HEK293 (cell line): Measurements from ENCODE around the gene TYROBP.

Source experiments
- TRIM28 ChIP-seq: IDR thresholded peaks from 2 replicates; pipeline ENCODE4 v1.6.1; 2011; ENCODE audit warnings: low read length, control low read depth, borderline replicate concordance
- WT1 ChIP-seq: fragments of 450-650 bp; formaldehyde crosslinking; IDR thresholded peaks from 2 replicates; pipeline ENCODE4 v1.5.1; 2016; ENCODE audit warnings: missing biosample characterization, missing genetic modification characterization
- ZBTB20 ChIP-seq: fragments of 450-650 bp; formaldehyde crosslinking; IDR thresholded peaks from 2 replicates; pipeline ENCODE4 v1.5.1; 2016; ENCODE audit warnings: missing biosample characterization, missing genetic modification characterization
- ZIC2 ChIP-seq: fragments of 450-650 bp; formaldehyde crosslinking; IDR thresholded peaks from 2 replicates; pipeline ENCODE4 v1.5.1; 2016; ENCODE audit warnings: missing biosample characterization, missing genetic modification characterization
- ZNF132 ChIP-seq: fragments of 450-650 bp; formaldehyde crosslinking; IDR thresholded peaks from 2 replicates; pipeline ENCODE4 v1.5.1; 2017; ENCODE audit warnings: missing biosample characterization, missing genetic modification characterization, borderline replicate concordance
- ZNF146 ChIP-seq: fragments of 450-650 bp; formaldehyde crosslinking; IDR thresholded peaks from 2 replicates; pipeline ENCODE4 v1.5.1; 2016; ENCODE audit warnings: missing biosample characterization, missing genetic modification characterization
- ZNF19 ChIP-seq: fragments of 450-650 bp; formaldehyde crosslinking; IDR thresholded peaks from 2 replicates; pipeline ENCODE4; 2016; ENCODE audit warnings: missing biosample characterization, missing genetic modification characterization, low read depth
- ZNF292 ChIP-seq: fragments of 450-650 bp; formaldehyde crosslinking; IDR thresholded peaks from 2 replicates; pipeline ENCODE4 v1.5.1; 2016; ENCODE audit warnings: low read depth, missing biosample characterization, missing genetic modification characterization, borderline replicate concordance
- ZNF302 ChIP-seq: fragments of 450-650 bp; formaldehyde crosslinking; IDR thresholded peaks from 2 replicates; pipeline ENCODE4 v1.5.1; 2016; ENCODE audit warnings: missing biosample characterization, missing genetic modification characterization, low read depth
- ZNF335 ChIP-seq: fragments of 450-650 bp; formaldehyde crosslinking; conservative IDR thresholded peaks from 2 replicates; pipeline ENCODE4 v1.5.1; 2016; ENCODE audit warnings: missing biosample characterization, missing genetic modification characterization
- ZNF350 ChIP-seq: fragments of 450-650 bp; formaldehyde crosslinking; IDR thresholded peaks from 2 replicates; pipeline ENCODE4 v1.5.0; 2017; ENCODE audit warnings: missing biosample characterization, mild to moderate bottlenecking, missing genetic modification characterization
- ZNF354C ChIP-seq: fragments of 450-650 bp; formaldehyde crosslinking; IDR thresholded peaks from 2 replicates; pipeline ENCODE4 v1.5.1; 2016; ENCODE audit warnings: missing biosample characterization, missing genetic modification characterization, low read depth, borderline replicate concordance
- ZNF37A ChIP-seq: fragments of 450-650 bp; IDR thresholded peaks from 2 replicates; pipeline ENCODE4 v1.5.1; 2018; ENCODE audit warnings: missing biosample characterization, missing genetic modification characterization
- ZNF433 ChIP-seq: fragments of 450-650 bp; formaldehyde crosslinking; IDR thresholded peaks from 2 replicates; pipeline ENCODE4 v1.5.1; 2016; ENCODE audit warnings: missing biosample characterization, missing genetic modification characterization, low read depth
- ZNF473 ChIP-seq: fragments of 450-650 bp; formaldehyde crosslinking; IDR thresholded peaks from 2 replicates; pipeline ENCODE4 v1.5.1; 2017; ENCODE audit warnings: missing biosample characterization, missing genetic modification characterization
- ZNF521 ChIP-seq: fragments of 450-650 bp; formaldehyde crosslinking; IDR thresholded peaks from 2 replicates; pipeline ENCODE4 v1.5.1; 2017; ENCODE audit warnings: missing biosample characterization, mild to moderate bottlenecking, missing genetic modification characterization
- ZNF544 ChIP-seq: fragments of 450-650 bp; formaldehyde crosslinking; IDR thresholded peaks from 2 replicates; pipeline ENCODE4 v1.5.0; 2017; ENCODE audit warnings: missing biosample characterization, missing genetic modification characterization
- ZNF555 ChIP-seq: fragments of 450-650 bp; formaldehyde crosslinking; conservative IDR thresholded peaks from 2 replicates; pipeline ENCODE4 v1.5.1; 2017; ENCODE audit warnings: missing biosample characterization, mild to moderate bottlenecking, missing genetic modification characterization, inconsistent platforms
- ZNF560 ChIP-seq: fragments of 450-650 bp; formaldehyde crosslinking; IDR thresholded peaks from 2 replicates; pipeline ENCODE4 v1.5.1; 2017; ENCODE audit warnings: missing biosample characterization, missing genetic modification characterization, borderline replicate concordance
- ZNF571 ChIP-seq: fragments of 450-650 bp; formaldehyde crosslinking; IDR thresholded peaks from 2 replicates; pipeline ENCODE4 v1.5.0; 2017; ENCODE audit warnings: missing biosample characterization, missing genetic modification characterization
- ZNF596 ChIP-seq: fragments of 450-650 bp; IDR thresholded peaks from 2 replicates; pipeline ENCODE4 v1.5.0; 2018; ENCODE audit warnings: missing biosample characterization, mild to moderate bottlenecking, missing genetic modification characterization, moderate library complexity
- ZNF629 ChIP-seq: fragments of 450-650 bp; formaldehyde crosslinking; IDR thresholded peaks from 2 replicates; pipeline ENCODE4 v1.5.1; 2017; ENCODE audit warnings: missing biosample characterization, missing genetic modification characterization
- ZNF785 ChIP-seq: fragments of 450-650 bp; formaldehyde crosslinking; IDR thresholded peaks from 2 replicates; pipeline ENCODE4 v1.5.1; 2016; ENCODE audit warnings: missing biosample characterization, missing genetic modification characterization
- ZSCAN30 ChIP-seq: fragments of 450-650 bp; IDR thresholded peaks from 2 replicates; pipeline ENCODE4 v1.5.1; 2018; ENCODE audit warnings: missing biosample characterization, mild to moderate bottlenecking, missing genetic modification characterization, moderate library complexity
- TF ChIP-seq, protein P1 (sequence below): fragments of 450-650 bp; formaldehyde crosslinking; IDR thresholded peaks from 2 replicates; pipeline ENCODE4 v1.5.1; 2016; ENCODE audit warnings: missing biosample characterization, missing genetic modification characterization
- TF ChIP-seq, protein P2 (sequence below): fragments of 450-650 bp; formaldehyde crosslinking; optimal IDR thresholded peaks from 2 replicates; pipeline ENCODE3; 2016; ENCODE audit warnings: missing biosample characterization, mild to moderate bottlenecking, missing genetic modification characterization
- TF ChIP-seq, protein P3 (sequence below): fragments of 450-650 bp; formaldehyde crosslinking; IDR thresholded peaks from 2 replicates; pipeline ENCODE4 v1.5.1; 2016; ENCODE audit warnings: missing biosample characterization, missing genetic modification characterization, low read depth
- TF ChIP-seq, protein P4 (sequence below): fragments of 450-650 bp; formaldehyde crosslinking; IDR thresholded peaks from 2 replicates; pipeline ENCODE4 v1.5.1; 2016; ENCODE audit warnings: missing biosample characterization, missing genetic modification characterization
- TF ChIP-seq, protein P5 (sequence below): fragments of 450-650 bp; formaldehyde crosslinking; IDR thresholded peaks from 2 replicates; pipeline ENCODE4 v1.5.1; 2016; ENCODE audit warnings: missing biosample characterization, missing genetic modification characterization
- TF ChIP-seq, protein P6 (sequence below): fragments of 450-650 bp; formaldehyde crosslinking; IDR thresholded peaks from 2 replicates; pipeline ENCODE4 v1.5.1; 2016; ENCODE audit warnings: missing biosample characterization, missing genetic modification characterization

Gene TYROBP

DNA sequence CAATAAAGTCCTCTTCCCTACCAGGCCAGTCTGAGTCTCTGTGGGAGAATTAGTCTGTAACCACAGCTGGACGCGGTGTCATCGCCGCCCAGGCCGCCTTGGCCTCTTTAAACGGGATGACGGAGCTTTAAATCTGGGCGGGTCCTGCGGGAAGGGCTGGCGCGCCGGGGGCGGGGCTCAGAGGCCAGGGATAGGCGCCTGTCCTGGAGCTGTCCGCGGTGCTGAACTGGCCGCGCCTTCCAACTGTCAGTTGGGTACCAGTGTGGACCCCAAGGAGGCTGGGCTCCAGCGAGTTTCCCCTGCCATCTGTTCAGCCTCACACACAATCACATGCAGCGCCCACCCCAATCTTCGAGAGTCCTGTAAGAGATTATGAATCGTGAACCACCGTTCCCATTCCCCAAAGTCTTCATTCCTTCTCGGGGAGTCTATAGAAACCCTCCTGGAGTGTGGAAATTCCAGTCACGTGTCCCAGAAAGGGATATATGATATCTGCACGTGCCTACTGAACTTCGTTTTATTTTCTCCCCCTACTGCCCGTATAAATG is 28.3 kb downstream of the TYROBP start (continued):
- TF ChIP-seq ZNF521 (tag by site-specific recombination) (no peak), ZNF292 (tag by site-specific recombination) (no peak), ZNF146 (tag by site-specific recombination) (no peak), ZNF132 (tag by site-specific recombination) (no peak), ZNF19 (tag by site-specific recombination) (no peak), TRIM28 (no peak), ZNF629 (tag by site-specific recombination) (peak; percentile 92), ZBTB20 (tag by site-specific recombination) (no peak), ZNF37A (tag by site-specific recombination) (no peak), ZNF354C (tag by site-specific recombination) (no peak), ZNF560 (tag by site-specific recombination) (no peak), ZNF302 (tag by site-specific recombination) (no peak), ZSCAN30 (tag by site-specific recombination) (no peak; the same call in 1 of the 2 replicates), ZNF433 (no peak), ZNF596 (tag by site-specific recombination) (no peak), ZNF335 (tag by site-specific recombination) (peak; percentile 53), ZNF571 (tag by site-specific recombination) (no peak), ZIC2 (tag by site-specific recombination) (peak; percentile 83), ZNF555 (tag by site-specific recombination) (no peak), WT1 (tag by site-specific recombination) (peak; percentile 79; the same call in 1 of the 2 replicates), ZNF473 (tag by site-specific recombination) (no peak), ZNF544 (tag by site-specific recombination) (no peak), ZNF350 (tag by site-specific recombination) (no peak), ZNF785 (no peak)
- TF ChIP-seq, protein P1, sequence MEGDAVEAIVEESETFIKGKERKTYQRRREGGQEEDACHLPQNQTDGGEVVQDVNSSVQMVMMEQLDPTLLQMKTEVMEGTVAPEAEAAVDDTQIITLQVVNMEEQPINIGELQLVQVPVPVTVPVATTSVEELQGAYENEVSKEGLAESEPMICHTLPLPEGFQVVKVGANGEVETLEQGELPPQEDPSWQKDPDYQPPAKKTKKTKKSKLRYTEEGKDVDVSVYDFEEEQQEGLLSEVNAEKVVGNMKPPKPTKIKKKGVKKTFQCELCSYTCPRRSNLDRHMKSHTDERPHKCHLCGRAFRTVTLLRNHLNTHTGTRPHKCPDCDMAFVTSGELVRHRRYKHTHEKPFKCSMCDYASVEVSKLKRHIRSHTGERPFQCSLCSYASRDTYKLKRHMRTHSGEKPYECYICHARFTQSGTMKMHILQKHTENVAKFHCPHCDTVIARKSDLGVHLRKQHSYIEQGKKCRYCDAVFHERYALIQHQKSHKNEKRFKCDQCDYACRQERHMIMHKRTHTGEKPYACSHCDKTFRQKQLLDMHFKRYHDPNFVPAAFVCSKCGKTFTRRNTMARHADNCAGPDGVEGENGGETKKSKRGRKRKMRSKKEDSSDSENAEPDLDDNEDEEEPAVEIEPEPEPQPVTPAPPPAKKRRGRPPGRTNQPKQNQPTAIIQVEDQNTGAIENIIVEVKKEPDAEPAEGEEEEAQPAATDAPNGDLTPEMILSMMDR (tag by site-specific recombination) = no peak
- TF ChIP-seq, protein P2, sequence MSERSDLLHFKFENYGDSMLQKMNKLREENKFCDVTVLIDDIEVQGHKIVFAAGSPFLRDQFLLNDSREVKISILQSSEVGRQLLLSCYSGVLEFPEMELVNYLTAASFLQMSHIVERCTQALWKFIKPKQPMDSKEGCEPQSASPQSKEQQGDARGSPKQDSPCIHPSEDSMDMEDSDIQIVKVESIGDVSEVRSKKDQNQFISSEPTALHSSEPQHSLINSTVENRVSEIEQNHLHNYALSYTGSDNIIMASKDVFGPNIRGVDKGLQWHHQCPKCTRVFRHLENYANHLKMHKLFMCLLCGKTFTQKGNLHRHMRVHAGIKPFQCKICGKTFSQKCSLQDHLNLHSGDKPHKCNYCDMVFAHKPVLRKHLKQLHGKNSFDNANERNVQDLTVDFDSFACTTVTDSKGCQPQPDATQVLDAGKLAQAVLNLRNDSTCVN = peak; percentile 53
- TF ChIP-seq, protein P3, sequence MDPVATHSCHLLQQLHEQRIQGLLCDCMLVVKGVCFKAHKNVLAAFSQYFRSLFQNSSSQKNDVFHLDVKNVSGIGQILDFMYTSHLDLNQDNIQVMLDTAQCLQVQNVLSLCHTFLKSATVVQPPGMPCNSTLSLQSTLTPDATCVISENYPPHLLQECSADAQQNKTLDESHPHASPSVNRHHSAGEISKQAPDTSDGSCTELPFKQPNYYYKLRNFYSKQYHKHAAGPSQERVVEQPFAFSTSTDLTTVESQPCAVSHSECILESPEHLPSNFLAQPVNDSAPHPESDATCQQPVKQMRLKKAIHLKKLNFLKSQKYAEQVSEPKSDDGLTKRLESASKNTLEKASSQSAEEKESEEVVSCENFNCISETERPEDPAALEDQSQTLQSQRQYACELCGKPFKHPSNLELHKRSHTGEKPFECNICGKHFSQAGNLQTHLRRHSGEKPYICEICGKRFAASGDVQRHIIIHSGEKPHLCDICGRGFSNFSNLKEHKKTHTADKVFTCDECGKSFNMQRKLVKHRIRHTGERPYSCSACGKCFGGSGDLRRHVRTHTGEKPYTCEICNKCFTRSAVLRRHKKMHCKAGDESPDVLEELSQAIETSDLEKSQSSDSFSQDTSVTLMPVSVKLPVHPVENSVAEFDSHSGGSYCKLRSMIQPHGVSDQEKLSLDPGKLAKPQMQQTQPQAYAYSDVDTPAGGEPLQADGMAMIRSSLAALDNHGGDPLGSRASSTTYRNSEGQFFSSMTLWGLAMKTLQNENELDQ (tag by site-specific recombination) = no peak
- TF ChIP-seq, protein P4, sequence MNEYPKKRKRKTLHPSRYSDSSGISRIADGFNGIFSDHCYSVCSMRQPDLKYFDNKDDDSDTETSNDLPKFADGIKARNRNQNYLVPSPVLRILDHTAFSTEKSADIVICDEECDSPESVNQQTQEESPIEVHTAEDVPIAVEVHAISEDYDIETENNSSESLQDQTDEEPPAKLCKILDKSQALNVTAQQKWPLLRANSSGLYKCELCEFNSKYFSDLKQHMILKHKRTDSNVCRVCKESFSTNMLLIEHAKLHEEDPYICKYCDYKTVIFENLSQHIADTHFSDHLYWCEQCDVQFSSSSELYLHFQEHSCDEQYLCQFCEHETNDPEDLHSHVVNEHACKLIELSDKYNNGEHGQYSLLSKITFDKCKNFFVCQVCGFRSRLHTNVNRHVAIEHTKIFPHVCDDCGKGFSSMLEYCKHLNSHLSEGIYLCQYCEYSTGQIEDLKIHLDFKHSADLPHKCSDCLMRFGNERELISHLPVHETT (tag by site-specific recombination) = peak; percentile 74
- TF ChIP-seq, protein P5, sequence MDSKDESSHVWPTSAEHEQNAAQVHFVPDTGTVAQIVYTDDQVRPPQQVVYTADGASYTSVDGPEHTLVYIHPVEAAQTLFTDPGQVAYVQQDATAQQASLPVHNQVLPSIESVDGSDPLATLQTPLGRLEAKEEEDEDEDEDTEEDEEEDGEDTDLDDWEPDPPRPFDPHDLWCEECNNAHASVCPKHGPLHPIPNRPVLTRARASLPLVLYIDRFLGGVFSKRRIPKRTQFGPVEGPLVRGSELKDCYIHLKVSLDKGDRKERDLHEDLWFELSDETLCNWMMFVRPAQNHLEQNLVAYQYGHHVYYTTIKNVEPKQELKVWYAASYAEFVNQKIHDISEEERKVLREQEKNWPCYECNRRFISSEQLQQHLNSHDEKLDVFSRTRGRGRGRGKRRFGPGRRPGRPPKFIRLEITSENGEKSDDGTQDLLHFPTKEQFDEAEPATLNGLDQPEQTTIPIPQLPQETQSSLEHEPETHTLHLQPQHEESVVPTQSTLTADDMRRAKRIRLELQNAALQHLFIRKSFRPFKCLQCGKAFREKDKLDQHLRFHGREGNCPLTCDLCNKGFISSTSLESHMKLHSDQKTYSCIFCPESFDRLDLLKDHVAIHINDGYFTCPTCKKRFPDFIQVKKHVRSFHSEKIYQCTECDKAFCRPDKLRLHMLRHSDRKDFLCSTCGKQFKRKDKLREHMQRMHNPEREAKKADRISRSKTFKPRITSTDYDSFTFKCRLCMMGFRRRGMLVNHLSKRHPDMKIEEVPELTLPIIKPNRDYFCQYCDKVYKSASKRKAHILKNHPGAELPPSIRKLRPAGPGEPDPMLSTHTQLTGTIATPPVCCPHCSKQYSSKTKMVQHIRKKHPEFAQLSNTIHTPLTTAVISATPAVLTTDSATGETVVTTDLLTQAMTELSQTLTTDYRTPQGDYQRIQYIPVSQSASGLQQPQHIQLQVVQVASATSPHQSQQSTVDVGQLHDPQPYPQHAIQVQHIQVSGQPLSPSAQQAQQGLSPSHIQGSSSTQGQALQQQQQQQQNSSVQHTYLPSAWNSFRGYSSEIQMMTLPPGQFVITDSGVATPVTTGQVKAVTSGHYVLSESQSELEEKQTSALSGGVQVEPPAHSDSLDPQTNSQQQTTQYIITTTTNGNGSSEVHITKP (tag by site-specific recombination) = peak; percentile 74
- TF ChIP-seq, protein P6, sequence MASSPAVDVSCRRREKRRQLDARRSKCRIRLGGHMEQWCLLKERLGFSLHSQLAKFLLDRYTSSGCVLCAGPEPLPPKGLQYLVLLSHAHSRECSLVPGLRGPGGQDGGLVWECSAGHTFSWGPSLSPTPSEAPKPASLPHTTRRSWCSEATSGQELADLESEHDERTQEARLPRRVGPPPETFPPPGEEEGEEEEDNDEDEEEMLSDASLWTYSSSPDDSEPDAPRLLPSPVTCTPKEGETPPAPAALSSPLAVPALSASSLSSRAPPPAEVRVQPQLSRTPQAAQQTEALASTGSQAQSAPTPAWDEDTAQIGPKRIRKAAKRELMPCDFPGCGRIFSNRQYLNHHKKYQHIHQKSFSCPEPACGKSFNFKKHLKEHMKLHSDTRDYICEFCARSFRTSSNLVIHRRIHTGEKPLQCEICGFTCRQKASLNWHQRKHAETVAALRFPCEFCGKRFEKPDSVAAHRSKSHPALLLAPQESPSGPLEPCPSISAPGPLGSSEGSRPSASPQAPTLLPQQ (tag by site-specific recombination) = peak; percentile 96
